Fibroblast of lung (primary cell): ENCODE results near the gene TMEM131.

Source experiments
- EZH2 ChIP-seq: IDR thresholded peaks from 2 replicates; pipeline ENCODE4 v1.5.1; 2012; ENCODE audit warnings: low read length, control low read depth, mild to moderate bottlenecking; ENCODE audit errors: missing control alignments
- TF ChIP-seq, protein P1 (sequence below), 2 donors: IDR thresholded peaks in 1 of 2; conservative IDR thresholded peaks in 1 of 2; 1 replicate in 1 of 2; 2 replicates in 1 of 2; pipeline ENCODE4 v1.5.1; 2011 to 2012; ENCODE audit warnings: low read length in 2 of 2, control low read depth in 1 of 2, inconsistent platforms in 1 of 2, low read depth in 1 of 2, mild to moderate bottlenecking in 1 of 2

DNA sequence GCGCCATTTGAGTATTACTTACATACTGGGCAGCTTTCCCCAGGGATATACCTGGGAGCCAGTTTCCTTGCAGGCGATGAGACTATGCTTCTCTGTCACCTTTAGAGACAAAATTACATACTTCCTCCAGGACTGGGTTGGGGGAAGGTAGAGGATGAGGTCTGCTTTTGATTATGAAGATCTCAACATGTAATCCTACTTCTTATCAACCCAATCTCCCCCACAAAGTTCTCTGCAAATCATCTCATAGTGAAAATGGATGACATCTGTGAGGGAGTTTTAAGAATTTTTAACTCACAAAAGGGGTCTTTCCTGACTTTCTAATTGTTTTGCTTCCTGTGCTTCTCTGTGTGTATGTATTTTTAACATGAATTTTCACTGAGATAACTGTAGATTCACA lies 81.9 kb downstream of the TMEM131 start:
- TF ChIP-seq, protein P1, sequence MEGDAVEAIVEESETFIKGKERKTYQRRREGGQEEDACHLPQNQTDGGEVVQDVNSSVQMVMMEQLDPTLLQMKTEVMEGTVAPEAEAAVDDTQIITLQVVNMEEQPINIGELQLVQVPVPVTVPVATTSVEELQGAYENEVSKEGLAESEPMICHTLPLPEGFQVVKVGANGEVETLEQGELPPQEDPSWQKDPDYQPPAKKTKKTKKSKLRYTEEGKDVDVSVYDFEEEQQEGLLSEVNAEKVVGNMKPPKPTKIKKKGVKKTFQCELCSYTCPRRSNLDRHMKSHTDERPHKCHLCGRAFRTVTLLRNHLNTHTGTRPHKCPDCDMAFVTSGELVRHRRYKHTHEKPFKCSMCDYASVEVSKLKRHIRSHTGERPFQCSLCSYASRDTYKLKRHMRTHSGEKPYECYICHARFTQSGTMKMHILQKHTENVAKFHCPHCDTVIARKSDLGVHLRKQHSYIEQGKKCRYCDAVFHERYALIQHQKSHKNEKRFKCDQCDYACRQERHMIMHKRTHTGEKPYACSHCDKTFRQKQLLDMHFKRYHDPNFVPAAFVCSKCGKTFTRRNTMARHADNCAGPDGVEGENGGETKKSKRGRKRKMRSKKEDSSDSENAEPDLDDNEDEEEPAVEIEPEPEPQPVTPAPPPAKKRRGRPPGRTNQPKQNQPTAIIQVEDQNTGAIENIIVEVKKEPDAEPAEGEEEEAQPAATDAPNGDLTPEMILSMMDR (conservative IDR thresholded peaks at IDR 0.05 in 1 of 2, IDR thresholded peaks at IDR 0.05 in 1 of 2; ENCODE audit: low read depth in 1 of 2, low read length in 2 of 2), result no peak
- TF ChIP-seq EZH2, result no peak
